ENCODE results near the gene SIGLEC10. TPM values are rescaled to one million over a fixed set of nuclear protein-coding genes. Genes with fewer than 3 reads are reported as not detected.

The SIGLEC10 gene
- polyA plus RNA-seq, 2 of the 4 experiments (the other 2 are of a cell fraction), result not detected

- no peak overlapping the region for H3K27ac ChIP-seq
- no peak overlapping the region for H3K4me3 ChIP-seq
- TF ChIP-seq CBX8 (IDR thresholded peaks at IDR 0.05) (no peak), GATA3 (IDR thresholded peaks at IDR 0.05; ENCODE audit: borderline replicate concordance) (no peak), REST (IDR thresholded peaks at IDR 0.05) (no peak), USF2 (IDR thresholded peaks at IDR 0.05) (no peak), KDM5A (IDR thresholded peaks at IDR 0.05) (no peak), CHD2 (IDR thresholded peaks at IDR 0.05; ENCODE audit: low read length, partially characterized antibody) (no peak), ZNF302 (CRISPR knock-in tag; IDR thresholded peaks at IDR 0.05) (no peak), RARB (CRISPR knock-in tag; IDR thresholded peaks at IDR 0.05) (no peak), PBX3 (IDR thresholded peaks at IDR 0.05) (no peak), ELK1 (IDR thresholded peaks at IDR 0.05; ENCODE audit: low read depth, low read length) (no peak), ZC3H11A (IDR thresholded peaks at IDR 0.05) (no peak), NR3C1 (IDR thresholded peaks at IDR 0.05) (no peak), HEYL (CRISPR knock-in tag; IDR thresholded peaks at IDR 0.05) (no peak), JUN (IDR thresholded peaks at IDR 0.05) (no peak), TP53 (CRISPR knock-in tag; IDR thresholded peaks at IDR 0.05) (no peak), HDAC2 (IDR thresholded peaks at IDR 0.05) (no peak), TFCP2L1 (CRISPR knock-in tag; IDR thresholded peaks at IDR 0.05) (no peak), PHF8 (IDR thresholded peaks at IDR 0.05; ENCODE audit: borderline replicate concordance, low read depth) (no peak), MAFK (IDR thresholded peaks at IDR 0.05; ENCODE audit: partially characterized antibody) (no peak)
- ChIA-PET CTCF (interaction anchor here (0.6 to 2.4 kb wide), 6 partner anchors 13 to 75 kb away, joined by 3 to 8 read pairs (median 4); no protein-coding TSS in a partner anchor), POLR2A (no interaction called here)
- H3K9me3 ChIP-seq, result 0 out of 3 replicates have a peak, but pooled peaks cover 6% of the 10 kb centered on the region
- WGBS (ENCODE audit: missing lambda C conversion rate), result 2% methylated on average over 2 of the region's 2 CpGs
- H3K4me1 ChIP-seq, result no peaks in the 10 kb centered on the region; the same call in 2 of the 3 replicates
- ATAC-seq (no peak), FAIRE-seq (no peak), DNase-seq (ENCODE audit: low read depth in 1 of 2, low spot score in 1 of 2) (no peak)
- H3K4me2 ChIP-seq, result no peak overlapping the region
Observed at GRCh38 chr19:51440052-51440451, 22.6 kb upstream of the SIGLEC10 start.

GRCh38 chr19:51439021-51439465, 21.6 kb upstream of the SIGLEC10 start:
- H3K4me3 ChIP-seq, result no peak overlapping the region
- no peak overlapping the region for H3K27ac ChIP-seq
- no peak for ATAC-seq
- no peak for TF ChIP-seq RNF2 (IDR thresholded peaks at IDR 0.05; ENCODE audit: borderline replicate concordance, low read depth)
- no peak for TF ChIP-seq CHD4 (IDR thresholded peaks at IDR 0.05; ENCODE audit: borderline replicate concordance)
- TF ChIP-seq JUNB (IDR thresholded peaks at IDR 0.05), result no peak
- TF ChIP-seq SREBF2 (IDR thresholded peaks at IDR 0.05), result no peak
- no peak for TF ChIP-seq ELK1 (IDR thresholded peaks at IDR 0.05; ENCODE audit: low read depth, low read length)
- no peak for TF ChIP-seq POLR2AphosphoS2 (conservative IDR thresholded peaks at IDR 0.05; ENCODE audit: low read length)
- TF ChIP-seq CEBPB (IDR thresholded peaks at IDR 0.05), result no peak
- TF ChIP-seq RAD21 (conservative IDR thresholded peaks at IDR 0.05 in 1 of 2, IDR thresholded peaks at IDR 0.05 in 1 of 2), result peak in 1 of 2 experiments; percentile 36; a peak in 1 of 5 replicates
- no peak for TF ChIP-seq REST (IDR thresholded peaks at IDR 0.05)
- H3K4me1 ChIP-seq, result no peaks in the 10 kb centered on the region; the same call in 2 of the 3 replicates
- no peak for DNase-seq (ENCODE audit: low read depth in 1 of 2, low spot score in 1 of 2)
- WGBS (ENCODE audit: missing lambda C conversion rate), result 20% methylated on average over 5 of the region's 5 CpGs
- no peak overlapping the region for H3K4me2 ChIP-seq
- no peak for FAIRE-seq
- ChIA-PET CTCF (interaction anchor here (0.8 to 2.4 kb wide), 5 partner anchors 8 to 222 kb away, joined by 3 to 8 read pairs (median 5); no protein-coding TSS in a partner anchor), POLR2A (no interaction called here)
- 0 out of 3 replicates have a peak, but pooled peaks cover 6% of the 10 kb centered on the region for H3K9me3 ChIP-seq
